ENCODE results near the gene ITGB3. TPM values are rescaled to one million over a fixed set of nuclear protein-coding genes. Genes with fewer than 3 reads are reported as not detected.

Gene ITGB3
- total RNA-seq, 1 donor = 22.0 TPM

DNA sequence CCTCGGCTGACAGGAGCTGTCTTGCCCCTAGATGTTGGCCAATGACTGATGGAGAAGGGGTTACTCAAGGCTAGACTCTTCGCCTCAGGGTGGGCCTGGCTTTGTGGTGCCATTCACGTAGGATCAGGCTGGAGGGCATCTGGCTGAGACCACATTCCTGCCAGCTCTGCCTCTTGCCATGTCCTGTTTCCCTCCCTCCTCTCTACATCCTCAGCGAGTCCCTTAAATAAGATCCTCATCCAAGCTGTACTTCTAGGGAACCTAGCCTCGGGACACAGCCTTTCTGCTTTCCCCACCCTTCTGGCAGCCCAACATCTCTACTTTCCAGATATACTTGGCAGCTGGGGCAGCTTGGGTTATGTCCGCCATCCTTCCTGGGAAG is 42.2 kb downstream of the ITGB3 start:
- TF ChIP-seq, protein P1, sequence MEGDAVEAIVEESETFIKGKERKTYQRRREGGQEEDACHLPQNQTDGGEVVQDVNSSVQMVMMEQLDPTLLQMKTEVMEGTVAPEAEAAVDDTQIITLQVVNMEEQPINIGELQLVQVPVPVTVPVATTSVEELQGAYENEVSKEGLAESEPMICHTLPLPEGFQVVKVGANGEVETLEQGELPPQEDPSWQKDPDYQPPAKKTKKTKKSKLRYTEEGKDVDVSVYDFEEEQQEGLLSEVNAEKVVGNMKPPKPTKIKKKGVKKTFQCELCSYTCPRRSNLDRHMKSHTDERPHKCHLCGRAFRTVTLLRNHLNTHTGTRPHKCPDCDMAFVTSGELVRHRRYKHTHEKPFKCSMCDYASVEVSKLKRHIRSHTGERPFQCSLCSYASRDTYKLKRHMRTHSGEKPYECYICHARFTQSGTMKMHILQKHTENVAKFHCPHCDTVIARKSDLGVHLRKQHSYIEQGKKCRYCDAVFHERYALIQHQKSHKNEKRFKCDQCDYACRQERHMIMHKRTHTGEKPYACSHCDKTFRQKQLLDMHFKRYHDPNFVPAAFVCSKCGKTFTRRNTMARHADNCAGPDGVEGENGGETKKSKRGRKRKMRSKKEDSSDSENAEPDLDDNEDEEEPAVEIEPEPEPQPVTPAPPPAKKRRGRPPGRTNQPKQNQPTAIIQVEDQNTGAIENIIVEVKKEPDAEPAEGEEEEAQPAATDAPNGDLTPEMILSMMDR (IDR thresholded peaks at IDR 0.05; ENCODE audit: insufficient read depth, low read length) = no peak
- no peak for DNase-seq (ENCODE audit: low read depth)
- H3K4me3 ChIP-seq (ENCODE audit: low read depth, low read length) = no peak overlapping the region

DNA sequence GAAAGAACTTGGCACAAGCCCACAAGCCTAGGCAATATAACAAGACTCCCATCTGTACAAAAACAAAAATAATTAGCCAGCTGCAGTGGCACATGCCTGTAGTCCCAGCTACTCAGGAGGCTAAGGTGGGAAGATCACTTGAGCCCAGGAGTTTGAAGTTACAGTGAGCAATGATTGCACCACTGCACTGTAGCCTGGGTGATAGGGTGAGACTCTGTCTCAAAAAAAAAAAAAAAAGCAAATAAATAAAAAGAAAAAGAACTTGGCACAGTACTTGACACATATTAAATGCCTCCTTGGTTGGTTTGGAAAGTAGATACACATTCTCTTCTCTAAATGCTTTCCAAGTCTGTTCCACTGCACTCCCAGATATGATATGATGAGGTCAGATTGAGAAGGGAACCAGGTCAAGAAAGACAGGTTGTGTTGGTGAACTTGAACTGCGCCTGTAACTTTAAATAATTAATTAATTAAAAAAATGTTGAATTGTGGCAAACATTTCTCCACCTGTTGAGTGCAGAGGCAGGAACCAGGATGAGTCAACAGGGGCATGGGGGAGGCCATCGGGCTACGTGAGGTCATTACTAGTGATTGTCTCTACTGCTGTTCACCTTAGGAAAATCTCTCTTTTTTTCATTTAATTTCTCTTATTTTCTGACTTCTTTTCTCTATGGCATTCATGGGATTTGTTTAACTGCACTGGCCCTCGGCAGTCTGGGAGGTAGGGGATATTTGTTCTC is 44.2 kb downstream of the ITGB3 start:
- DNase-seq (ENCODE audit: low read depth) = peak; percentile 55
- no peak overlapping the region for H3K4me3 ChIP-seq (ENCODE audit: low read depth, low read length)
- TF ChIP-seq, protein P1 (IDR thresholded peaks at IDR 0.05; ENCODE audit: insufficient read depth, low read length) = no peak

DNA sequence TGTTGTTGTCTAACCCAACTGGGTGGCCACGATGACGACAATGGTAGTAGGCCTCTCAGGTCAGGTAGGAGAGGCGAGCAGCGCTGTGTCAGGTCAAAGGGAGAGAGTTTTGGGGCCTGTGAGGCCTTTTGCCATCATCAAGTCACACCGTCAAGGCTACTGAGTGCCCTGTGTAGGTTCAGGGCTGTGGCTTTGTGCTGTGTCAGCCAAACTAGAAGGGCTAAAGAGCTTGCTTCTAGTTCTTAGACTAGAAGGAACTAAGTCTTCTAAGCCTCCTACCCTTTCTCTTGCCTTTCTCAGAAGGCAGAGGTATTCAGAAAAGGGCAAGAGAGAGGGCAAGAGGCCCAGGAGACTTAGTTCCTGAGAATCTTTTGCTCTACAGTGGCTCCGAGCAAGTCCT is 45.1 kb downstream of the ITGB3 start:
- no peak for DNase-seq (ENCODE audit: low read depth)
- H3K4me3 ChIP-seq (ENCODE audit: low read depth, low read length) = no peak overlapping the region
- TF ChIP-seq, protein P1 (IDR thresholded peaks at IDR 0.05; ENCODE audit: insufficient read depth, low read length) = no peak

DNA sequence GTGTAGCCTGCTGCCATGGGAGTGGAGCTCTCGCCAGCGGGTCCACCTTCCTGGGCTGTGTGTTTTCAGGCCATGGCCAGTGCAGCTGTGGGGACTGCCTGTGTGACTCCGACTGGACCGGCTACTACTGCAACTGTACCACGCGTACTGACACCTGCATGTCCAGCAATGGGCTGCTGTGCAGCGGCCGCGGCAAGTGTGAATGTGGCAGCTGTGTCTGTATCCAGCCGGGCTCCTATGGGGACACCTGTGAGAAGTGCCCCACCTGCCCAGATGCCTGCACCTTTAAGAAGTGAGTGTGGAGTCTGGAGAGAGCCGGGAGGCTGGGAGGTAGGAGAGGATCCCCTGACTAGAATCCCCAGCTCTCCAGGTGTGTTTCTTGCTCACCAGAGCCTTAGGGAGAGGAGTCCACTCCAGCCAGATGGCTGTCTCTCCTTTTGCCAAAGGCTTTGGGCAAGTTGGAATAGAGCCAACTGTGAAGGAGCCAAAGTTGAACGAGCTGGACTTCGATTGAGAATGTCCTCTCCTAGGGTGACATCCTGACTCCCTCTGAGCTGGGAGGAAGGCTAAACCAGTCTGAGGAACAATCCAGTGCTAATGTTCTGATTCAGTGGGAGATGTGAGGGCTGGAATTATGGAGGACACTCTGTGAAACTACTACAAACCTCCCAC is 45.7 kb downstream of the ITGB3 start:
- DNase-seq (ENCODE audit: low read depth) = no peak

DNA sequence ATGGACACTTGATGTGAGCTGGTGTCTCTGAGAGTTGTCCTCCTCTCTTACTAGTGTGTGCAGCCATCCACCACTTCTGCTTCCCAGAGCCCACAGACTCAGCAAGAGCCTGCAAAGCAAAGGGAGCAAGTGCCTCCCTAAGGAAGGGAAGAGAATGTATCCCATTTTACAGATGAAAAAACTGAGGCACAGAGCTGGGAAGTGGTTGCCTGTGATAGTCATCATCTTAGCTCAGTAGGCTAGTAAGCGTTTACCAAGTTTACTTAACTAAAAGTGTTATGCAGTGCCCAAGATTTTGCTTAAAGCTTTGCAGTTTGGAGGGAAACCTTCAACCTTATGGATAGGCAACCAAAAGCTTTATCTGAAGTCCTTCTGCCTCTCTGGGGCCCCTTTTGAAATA is 47.1 kb downstream of the ITGB3 start:
- no peak for DNase-seq (ENCODE audit: low read depth)
- TF ChIP-seq, protein P1 (IDR thresholded peaks at IDR 0.05; ENCODE audit: insufficient read depth, low read length) = no peak
- H3K4me3 ChIP-seq (ENCODE audit: low read depth, low read length) = no peak overlapping the region

More for the DNA sequence above, 45.7 kb downstream of the ITGB3 start:
- TF ChIP-seq, protein P1 (IDR thresholded peaks at IDR 0.05; ENCODE audit: insufficient read depth, low read length) = no peak
- H3K4me3 ChIP-seq (ENCODE audit: low read depth, low read length) = no peak overlapping the region

DNA sequence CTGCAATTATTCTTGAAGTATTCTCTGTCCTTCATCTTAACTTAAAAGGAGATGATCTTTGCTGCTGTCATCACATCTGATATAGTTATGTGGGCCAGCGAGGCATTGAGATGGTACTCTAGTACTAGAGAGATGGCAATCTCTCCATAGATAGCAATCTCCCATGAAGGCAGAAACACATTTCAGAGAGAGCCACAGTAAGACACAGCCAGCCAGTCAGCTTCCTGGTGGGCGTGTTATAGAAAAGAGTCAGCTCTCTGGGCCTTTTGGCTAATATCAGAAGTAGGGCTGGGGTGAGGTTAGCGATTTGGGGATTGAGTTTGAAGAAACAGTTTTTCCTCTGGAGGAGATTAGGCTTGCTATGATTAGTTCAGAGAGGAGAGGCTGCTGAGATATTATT is 47.5 kb downstream of the ITGB3 start:
- TF ChIP-seq, protein P1 (IDR thresholded peaks at IDR 0.05; ENCODE audit: insufficient read depth, low read length) = no peak
- DNase-seq (ENCODE audit: low read depth) = no peak
- no peak overlapping the region for H3K4me3 ChIP-seq (ENCODE audit: low read depth, low read length)
